Measurements from ENCODE around the gene HAO2. TPM values are rescaled to one million over a fixed set of nuclear protein-coding genes. Genes with fewer than 3 reads are reported as not detected.
"Not testable (repeated sequence)": the region's sequence is repeated elsewhere in the genome, so short reads cannot be mapped to it uniquely, and the experiment has no call there.

HAO2 gene
- total and polyA plus RNA-seq, 5 donors = not detected

DNA sequence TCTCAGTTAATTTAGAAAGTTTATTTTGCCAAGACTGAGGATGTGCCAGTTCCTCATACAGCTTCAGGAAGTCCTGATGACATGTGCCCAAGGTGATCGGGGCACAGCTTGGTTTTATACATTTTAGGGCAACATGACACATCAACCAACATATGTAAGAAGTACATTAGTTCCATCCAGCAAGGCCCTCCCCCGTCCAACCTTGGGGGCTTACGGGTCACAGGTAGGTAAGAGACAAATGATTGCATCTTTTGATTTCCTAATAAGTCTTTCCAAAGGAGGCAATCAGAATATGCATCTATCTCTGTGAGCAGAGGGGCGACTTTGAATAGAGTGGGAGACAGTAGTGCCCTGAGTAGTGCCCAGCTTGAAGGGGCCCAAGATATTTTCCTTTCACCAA is 19.6 kb upstream of the HAO2 start:
- ATAC-seq = no peak
- H3K4me3 ChIP-seq (ENCODE audit: low read length) = no peak overlapping the region
- 78% methylated on average over 4 of the region's 4 CpGs for WGBS
- H3K27me3 ChIP-seq (ENCODE audit: control insufficient read depth, insufficient read depth) = no peaks in the 10 kb centered on the region
- intact Hi-C loops (cut with DNase I) = no loop called here
- no peak overlapping the region for H3K27ac ChIP-seq (ENCODE audit: low read length)
- no peak for DNase-seq
- H3K9me3 ChIP-seq (ENCODE audit: control insufficient read depth, low read length) = no peaks in the 10 kb centered on the region
- H3K4me1 ChIP-seq (ENCODE audit: control insufficient read depth, insufficient read depth, low read length) = no peaks in the 10 kb centered on the region

DNA sequence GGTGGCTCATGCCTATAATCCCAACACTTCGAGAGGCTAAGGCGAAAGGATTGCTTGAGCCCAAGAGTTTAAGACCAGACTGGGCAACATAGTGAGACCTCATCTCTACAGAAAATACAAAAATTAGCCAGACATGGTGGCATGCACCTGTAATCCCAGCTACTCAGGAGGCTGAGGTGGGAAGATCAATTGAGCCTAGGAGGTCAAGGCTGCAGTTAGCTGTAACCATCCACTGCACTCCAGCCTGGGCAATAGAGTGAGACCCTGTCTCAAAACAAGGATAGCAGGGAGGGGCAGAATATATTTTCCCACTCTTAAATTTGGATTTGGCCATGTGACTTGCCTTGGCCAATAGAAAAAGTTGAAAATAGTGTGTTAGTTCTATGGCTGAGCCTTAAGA is 17.7 kb upstream of the HAO2 start:
- 94% methylated on average over 2 of the region's 2 CpGs for WGBS
- H3K4me1 ChIP-seq (ENCODE audit: control insufficient read depth, insufficient read depth, low read length); H3K4me3 ChIP-seq (ENCODE audit: low read length); intact Hi-C loops (cut with DNase I); H3K9me3 ChIP-seq (ENCODE audit: control insufficient read depth, low read length); DNase-seq; H3K27ac ChIP-seq (ENCODE audit: low read length); ATAC-seq; H3K27me3 ChIP-seq (ENCODE audit: control insufficient read depth, insufficient read depth): not testable (repeated sequence)

DNA sequence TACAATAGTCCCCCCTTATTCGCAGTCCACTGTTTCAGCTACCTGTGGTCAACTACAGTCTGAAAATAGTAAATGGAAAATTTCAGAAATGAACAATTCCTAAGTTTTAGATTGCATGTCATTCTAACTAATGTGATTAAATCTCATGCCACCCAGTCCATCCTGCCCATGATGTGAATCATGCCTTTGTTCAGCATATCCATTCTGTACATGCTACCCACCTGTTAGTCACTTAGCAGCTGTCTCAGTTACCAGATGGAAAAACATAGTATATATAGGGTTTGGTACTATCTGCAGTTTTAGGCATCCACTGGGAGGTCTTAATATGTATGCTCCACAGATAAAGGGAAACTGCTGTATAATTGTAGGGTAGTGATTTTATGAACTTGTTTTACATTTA is 16.6 kb upstream of the HAO2 start:
- intact Hi-C loops (cut with DNase I) = no loop called here
- 95% methylated on average over 1 of the region's 1 CpG for WGBS
- DNase-seq = no peak
- Histone ChIP-seq H3K27me3 (ENCODE audit: control insufficient read depth, insufficient read depth) (no peaks in the 10 kb centered on the region), H3K4me1 (ENCODE audit: control insufficient read depth, insufficient read depth, low read length) (no peaks in the 10 kb centered on the region), H3K27ac (ENCODE audit: low read length) (no peak overlapping the region), H3K4me3 (ENCODE audit: low read length) (no peak overlapping the region), H3K9me3 (ENCODE audit: control insufficient read depth, low read length) (no peaks in the 10 kb centered on the region)
- ATAC-seq = no peak

DNA sequence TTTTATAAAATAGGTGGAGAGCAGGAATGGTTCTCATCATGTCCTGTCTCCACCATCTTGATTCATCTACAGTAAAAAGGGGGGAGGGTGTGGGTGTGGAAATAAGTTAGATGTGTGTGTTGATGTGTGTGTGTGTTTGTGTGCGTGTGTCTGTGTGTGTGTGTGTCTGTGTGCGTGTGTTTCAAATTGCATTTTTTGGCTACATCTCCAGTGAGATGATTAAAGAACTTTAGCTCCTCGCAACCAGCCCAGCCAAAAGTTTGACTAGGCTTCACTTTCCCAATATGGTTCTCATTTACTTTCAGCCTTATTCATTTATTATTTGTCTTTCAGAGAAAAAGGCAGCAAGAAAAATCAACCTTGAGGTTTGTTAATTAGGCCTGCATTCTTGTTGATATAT is 14.7 kb upstream of the HAO2 start:
- no peaks in the 10 kb centered on the region for H3K9me3 ChIP-seq (ENCODE audit: control insufficient read depth, low read length)
- intact Hi-C loops (cut with DNase I) = no loop called here
- no peaks in the 10 kb centered on the region for H3K4me1 ChIP-seq (ENCODE audit: control insufficient read depth, insufficient read depth, low read length)
- DNase-seq = no peak
- no peaks in the 10 kb centered on the region for H3K27me3 ChIP-seq (ENCODE audit: control insufficient read depth, insufficient read depth)
- ATAC-seq = no peak
- H3K4me3 ChIP-seq (ENCODE audit: low read length) = no peak overlapping the region
- H3K27ac ChIP-seq (ENCODE audit: low read length) = no peak overlapping the region
- 84% methylated on average over 3 of the region's 3 CpGs for WGBS

DNA sequence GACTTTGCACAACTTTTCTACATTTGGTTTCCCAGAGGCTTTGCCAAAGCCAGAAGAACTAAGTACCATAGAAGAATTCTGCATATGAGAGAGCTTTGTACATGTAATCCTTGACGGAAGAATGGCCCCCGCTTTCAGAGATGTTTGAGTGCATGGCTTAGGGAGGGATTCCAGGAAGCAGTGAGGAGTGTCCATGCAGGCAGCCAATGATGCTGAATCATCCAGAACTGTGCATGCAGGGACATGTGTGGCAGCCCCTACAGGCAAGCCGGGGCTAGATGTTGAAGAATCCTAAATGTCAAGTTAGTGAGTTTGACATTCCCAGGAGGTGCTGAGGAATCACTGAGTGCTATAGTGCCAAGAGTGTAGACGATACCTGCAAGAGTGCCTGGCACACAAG is 9.9 kb upstream of the HAO2 start:
- H3K27me3 ChIP-seq (ENCODE audit: control insufficient read depth, insufficient read depth) = no peaks in the 10 kb centered on the region
- DNase-seq = no peak
- 85% methylated on average over 4 of the region's 4 CpGs for WGBS
- H3K27ac ChIP-seq (ENCODE audit: low read length) = no peak overlapping the region
- H3K4me3 ChIP-seq (ENCODE audit: low read length) = no peak overlapping the region
- no peaks in the 10 kb centered on the region for H3K9me3 ChIP-seq (ENCODE audit: control insufficient read depth, low read length)
- ATAC-seq = no peak
- intact Hi-C loops (cut with DNase I) = no loop called here
- no peaks in the 10 kb centered on the region for H3K4me1 ChIP-seq (ENCODE audit: control insufficient read depth, insufficient read depth, low read length)

DNA sequence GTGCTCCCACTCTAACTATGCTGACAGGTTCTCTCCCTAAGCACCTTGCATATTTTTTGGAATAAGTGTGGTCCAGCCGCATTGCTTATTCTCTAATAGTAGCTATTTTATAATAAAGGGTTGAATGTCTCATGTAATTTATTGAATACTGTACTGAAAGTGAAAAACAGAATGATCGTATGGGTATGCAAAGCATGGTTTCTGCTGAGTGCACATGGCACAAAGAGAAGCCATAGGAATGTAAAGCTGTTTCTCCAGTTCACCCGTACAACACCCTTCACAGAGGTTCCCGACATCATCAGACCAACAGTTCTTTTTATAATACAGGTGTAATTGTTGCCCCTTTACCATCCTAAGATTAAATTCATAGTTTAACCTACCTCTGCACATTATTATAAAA is 8.9 kb upstream of the HAO2 start:
- Histone ChIP-seq H3K9me3 (ENCODE audit: control insufficient read depth, low read length) (no peaks in the 10 kb centered on the region), H3K4me3 (ENCODE audit: low read length) (no peak overlapping the region), H3K27me3 (ENCODE audit: control insufficient read depth, insufficient read depth) (no peaks in the 10 kb centered on the region), H3K27ac (ENCODE audit: low read length) (no peak overlapping the region), H3K4me1 (ENCODE audit: control insufficient read depth, insufficient read depth, low read length) (no peaks in the 10 kb centered on the region)
- intact Hi-C loops (cut with DNase I) = loop anchor here in 1 of 4 donors (10.0 kb wide), 1 partner anchor 75 kb away; no protein-coding TSS in a partner anchor
- ATAC-seq = no peak
- WGBS = 95% methylated on average over 4 of the region's 4 CpGs
- DNase-seq = no peak

DNA sequence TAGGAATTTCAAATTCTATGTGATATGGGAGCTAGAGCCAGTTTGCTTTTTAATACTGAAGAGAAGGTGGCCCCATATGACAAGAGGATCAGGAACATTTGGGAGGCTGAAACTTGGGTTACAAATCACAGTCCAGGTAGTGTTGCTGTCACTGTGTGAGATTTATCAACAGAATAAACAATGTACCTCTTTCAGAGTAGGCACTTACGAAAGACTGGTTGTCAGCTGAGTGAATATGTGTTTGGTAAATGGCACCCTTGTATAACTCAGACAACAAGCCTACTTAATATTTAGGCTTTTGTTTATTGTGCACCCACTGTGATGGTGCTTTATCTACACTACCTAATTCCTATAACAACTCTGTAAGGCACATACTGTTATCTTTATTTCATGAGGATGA is 7.4 kb upstream of the HAO2 start:
- H3K9me3 ChIP-seq (ENCODE audit: control insufficient read depth, low read length) = no peaks in the 10 kb centered on the region
- ATAC-seq = no peak
- 85% methylated on average over 1 of the region's 1 CpG for WGBS
- intact Hi-C loops (cut with DNase I) = loop anchor here in 1 of 4 donors (10.0 kb wide), 1 partner anchor 76 kb away; no protein-coding TSS in a partner anchor
- H3K27ac ChIP-seq (ENCODE audit: low read length) = no peak overlapping the region
- no peak overlapping the region for H3K4me3 ChIP-seq (ENCODE audit: low read length)
- no peak for DNase-seq
- no peaks in the 10 kb centered on the region for H3K27me3 ChIP-seq (ENCODE audit: control insufficient read depth, insufficient read depth)
- no peaks in the 10 kb centered on the region for H3K4me1 ChIP-seq (ENCODE audit: control insufficient read depth, insufficient read depth, low read length)

DNA sequence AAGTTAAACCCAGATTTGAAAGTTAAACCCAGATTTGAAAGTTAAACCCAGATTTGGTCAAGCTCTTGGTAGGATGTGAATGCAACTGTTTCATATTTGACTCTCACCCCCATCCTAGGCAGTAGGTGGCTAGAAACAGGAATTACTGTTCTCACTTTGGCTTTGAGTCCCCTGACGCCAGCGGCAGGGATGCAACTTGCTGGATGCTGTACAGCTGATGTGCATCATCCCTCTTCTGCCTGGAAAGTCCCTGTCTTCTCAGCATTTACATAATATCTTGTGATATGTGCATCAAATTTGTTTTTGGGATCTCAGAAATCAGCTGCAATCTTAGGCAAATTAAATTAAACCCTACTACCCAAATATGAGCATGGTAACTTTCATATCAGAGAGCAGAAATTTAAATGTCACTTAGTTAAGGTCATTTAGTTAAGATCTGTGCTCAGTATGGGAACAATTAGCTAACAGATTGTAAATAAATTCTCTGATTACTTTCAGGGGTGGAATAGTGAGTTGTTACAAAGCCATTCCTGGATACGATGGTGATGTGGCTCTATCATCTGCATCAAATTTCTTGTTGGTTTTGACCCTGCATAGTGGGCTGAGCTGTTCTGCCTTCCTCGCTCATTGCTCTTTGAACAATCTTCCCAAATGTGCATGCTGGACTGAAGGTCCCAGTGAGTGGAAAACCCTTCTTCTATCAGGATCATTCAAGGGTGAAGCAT is 6.8 kb upstream of the HAO2 start:
- ATAC-seq = no peak
- no peak overlapping the region for H3K27ac ChIP-seq (ENCODE audit: low read length)
- DNase-seq = no peak
- no peaks in the 10 kb centered on the region for H3K27me3 ChIP-seq (ENCODE audit: control insufficient read depth, insufficient read depth)
- no peaks in the 10 kb centered on the region for H3K4me1 ChIP-seq (ENCODE audit: control insufficient read depth, insufficient read depth, low read length)
- no peak overlapping the region for H3K4me3 ChIP-seq (ENCODE audit: low read length)
- intact Hi-C loops (cut with DNase I) = loop anchor here in 1 of 4 donors (10.0 kb wide), 1 partner anchor 77 kb away; no protein-coding TSS in a partner anchor
- H3K9me3 ChIP-seq (ENCODE audit: control insufficient read depth, low read length) = no peaks in the 10 kb centered on the region
- 79% methylated on average over 4 of the region's 4 CpGs for WGBS

DNA sequence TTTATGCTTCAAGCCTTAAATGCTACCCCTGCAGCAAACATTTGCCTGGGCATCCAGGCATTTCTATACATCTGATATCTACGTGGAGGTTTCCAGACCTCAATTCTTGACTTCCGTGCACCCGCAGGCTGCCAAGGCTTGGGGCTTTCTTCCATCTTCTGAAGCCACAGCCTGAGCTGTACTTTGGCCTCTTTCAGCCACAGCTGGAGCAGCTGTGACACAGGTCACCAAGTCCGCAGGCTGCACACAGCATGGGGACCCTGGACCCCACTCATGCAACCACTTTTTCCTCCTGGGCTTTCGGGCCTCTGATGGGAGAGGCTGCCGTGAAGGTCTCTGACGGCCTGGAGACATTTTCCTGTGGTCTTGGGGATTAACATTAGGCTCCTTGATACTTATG is 5.4 kb upstream of the HAO2 start:
- no peaks in the 10 kb centered on the region for H3K9me3 ChIP-seq (ENCODE audit: control insufficient read depth, low read length)
- H3K4me1 ChIP-seq (ENCODE audit: control insufficient read depth, insufficient read depth, low read length) = no peaks in the 10 kb centered on the region
- H3K4me3 ChIP-seq (ENCODE audit: low read length) = no peak overlapping the region
- no peak overlapping the region for H3K27ac ChIP-seq (ENCODE audit: low read length)
- intact Hi-C loops (cut with DNase I) = loop anchor here in 1 of 4 donors (10.0 kb wide), 1 partner anchor 78 kb away; no protein-coding TSS in a partner anchor
- no peak for ATAC-seq
- no peak for DNase-seq
- 84% methylated on average over 7 of the region's 7 CpGs for WGBS
- no peaks in the 10 kb centered on the region for H3K27me3 ChIP-seq (ENCODE audit: control insufficient read depth, insufficient read depth)

DNA sequence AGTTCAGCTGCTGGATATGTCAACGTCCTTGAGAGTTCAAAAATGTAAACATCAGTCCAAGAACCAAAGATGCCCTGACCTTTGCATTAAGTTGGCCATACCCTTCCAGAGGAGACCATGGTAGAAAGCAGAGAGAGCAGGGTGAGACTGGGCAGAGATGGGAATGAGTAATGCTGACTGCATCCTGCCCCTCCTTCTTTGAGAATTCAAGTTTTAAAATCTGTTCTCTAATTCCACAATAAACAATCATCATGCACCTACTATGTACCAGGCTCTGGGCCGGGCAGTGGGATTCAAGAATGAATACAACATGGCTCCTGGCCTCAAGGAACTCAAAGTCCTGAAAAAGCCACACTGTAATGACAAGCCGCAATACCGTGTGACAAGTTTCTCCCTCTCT is 3.9 kb upstream of the HAO2 start:
- H3K27ac ChIP-seq (ENCODE audit: low read length) = no peak overlapping the region
- no peaks in the 10 kb centered on the region for H3K9me3 ChIP-seq (ENCODE audit: control insufficient read depth, low read length)
- ATAC-seq (no peak), DNase-seq (no peak)
- H3K4me3 ChIP-seq (ENCODE audit: low read length) = no peak overlapping the region
- 77% methylated on average over 4 of the region's 4 CpGs for WGBS
- intact Hi-C loops (cut with DNase I) = loop anchor here in 1 of 4 donors (10.0 kb wide), 1 partner anchor 80 kb away; no protein-coding TSS in a partner anchor
- no peaks in the 10 kb centered on the region for H3K27me3 ChIP-seq (ENCODE audit: control insufficient read depth, insufficient read depth)
- no peaks in the 10 kb centered on the region for H3K4me1 ChIP-seq (ENCODE audit: control insufficient read depth, insufficient read depth, low read length)

DNA sequence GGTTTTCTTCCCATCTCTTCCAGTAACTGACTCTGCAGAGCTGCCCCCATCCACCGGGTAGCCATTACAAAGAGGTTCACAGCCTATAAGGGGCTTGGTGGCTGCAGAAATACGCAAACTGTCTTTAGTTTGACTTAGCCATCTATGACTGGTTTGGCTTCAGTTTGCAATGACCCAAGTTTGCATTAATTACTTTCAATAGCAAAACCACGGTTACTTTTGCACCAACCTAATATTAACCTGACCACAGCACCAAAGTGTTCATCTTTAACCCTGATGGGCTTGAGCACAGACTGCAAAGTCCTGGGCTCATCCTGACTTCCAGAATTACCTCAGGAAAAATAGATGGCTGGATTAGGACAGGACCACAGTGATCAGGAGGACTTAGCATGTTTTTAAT is 2.2 kb upstream of the HAO2 start:
- DNase-seq = no peak
- WGBS = 88% methylated on average over 3 of the region's 3 CpGs
- H3K27me3 ChIP-seq (ENCODE audit: control insufficient read depth, insufficient read depth) = no peaks in the 10 kb centered on the region
- no peaks in the 10 kb centered on the region for H3K4me1 ChIP-seq (ENCODE audit: control insufficient read depth, insufficient read depth, low read length)
- H3K27ac ChIP-seq (ENCODE audit: low read length) = no peak overlapping the region
- no peak overlapping the region for H3K4me3 ChIP-seq (ENCODE audit: low read length)
- no peak for ATAC-seq
- intact Hi-C loops (cut with DNase I) = loop anchor here in 1 of 4 donors (10.0 kb wide), 1 partner anchor 82 kb away; no protein-coding TSS in a partner anchor
- no peaks in the 10 kb centered on the region for H3K9me3 ChIP-seq (ENCODE audit: control insufficient read depth, low read length)
